ENCODE results near the gene AADACL4.
A peak's percentile ranks its signal among the peaks of the same experiment; 100 is the strongest.
"Not testable (repeated sequence)": the region's sequence is repeated elsewhere in the genome, so short reads cannot be mapped to it uniquely, and the experiment has no call there.

AADACL4 gene

DNA sequence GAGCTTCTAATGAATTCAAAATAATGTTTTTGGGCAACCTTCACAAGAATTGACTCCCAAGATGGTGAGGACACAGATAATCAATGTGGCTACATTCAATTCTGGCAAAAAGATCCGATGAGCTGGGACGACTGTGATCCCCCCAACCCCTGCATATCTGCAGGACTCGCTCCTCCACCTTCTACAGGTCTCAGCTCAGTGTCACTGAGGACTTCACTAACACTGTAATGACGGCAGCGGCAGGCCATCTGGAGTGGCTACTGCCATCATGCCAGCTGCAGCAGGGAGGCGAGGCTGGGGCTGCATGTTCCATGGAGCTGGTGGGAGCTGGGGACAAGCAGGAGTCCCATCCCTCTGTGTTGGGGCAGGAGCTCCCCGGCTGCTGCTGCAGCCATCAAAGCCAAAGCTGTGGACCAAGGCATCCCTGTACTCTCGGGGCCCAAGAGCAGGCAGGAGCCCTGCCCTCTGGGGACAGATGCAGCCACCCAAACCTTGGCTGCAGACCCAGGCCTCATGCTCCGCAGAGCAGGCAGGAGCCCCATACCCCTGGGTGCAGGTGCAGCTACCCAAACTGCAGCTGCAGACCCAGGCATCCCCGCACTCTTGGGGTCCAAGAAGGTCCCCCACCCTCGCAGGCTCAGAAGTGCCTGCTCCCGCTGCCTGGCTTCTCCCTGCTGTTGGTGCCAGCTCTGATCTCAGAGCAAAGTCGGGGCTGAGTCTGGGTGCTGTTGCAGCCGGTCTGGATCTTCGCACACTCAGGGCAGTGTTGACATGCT is 13.7 kb upstream of the AADACL4 start:
- DNase-seq: no peak

DNA sequence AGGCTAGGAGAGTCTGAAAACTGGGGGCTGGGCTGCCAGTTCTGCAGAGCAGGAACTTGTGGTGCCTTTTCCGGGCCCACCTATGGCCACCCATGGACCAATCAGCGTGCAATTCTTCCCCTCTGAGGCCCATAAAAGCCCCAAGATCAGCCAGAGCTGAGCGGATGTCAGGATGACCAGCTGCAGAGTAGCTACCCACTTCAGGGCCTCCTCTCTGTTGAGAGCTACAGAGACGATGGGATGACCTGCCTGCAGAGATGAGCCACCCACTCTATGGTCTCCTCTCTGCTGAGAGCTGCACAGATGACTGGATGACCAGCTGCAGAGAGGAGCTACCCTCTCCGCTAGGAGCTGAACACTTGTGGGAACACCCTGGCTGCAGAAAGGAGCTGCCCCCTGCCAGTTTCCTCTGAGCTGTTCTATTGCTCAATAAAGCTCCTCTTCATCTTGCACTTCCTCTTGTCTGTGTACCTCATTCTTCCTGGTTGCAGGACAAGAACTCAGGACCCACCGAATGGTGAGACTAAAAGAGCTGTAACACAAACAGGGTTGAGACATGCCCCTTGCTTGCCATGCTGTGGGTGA is 12.8 kb upstream of the AADACL4 start:
- DNase-seq: no peak

- DNase-seq: no peak
Observed at GRCh38 chr1:12631571-12631970, 12.3 kb upstream of the AADACL4 start.

- DNase-seq: no peak
Observed at GRCh38 chr1:12634156-12634555, 9.7 kb upstream of the AADACL4 start.

DNA sequence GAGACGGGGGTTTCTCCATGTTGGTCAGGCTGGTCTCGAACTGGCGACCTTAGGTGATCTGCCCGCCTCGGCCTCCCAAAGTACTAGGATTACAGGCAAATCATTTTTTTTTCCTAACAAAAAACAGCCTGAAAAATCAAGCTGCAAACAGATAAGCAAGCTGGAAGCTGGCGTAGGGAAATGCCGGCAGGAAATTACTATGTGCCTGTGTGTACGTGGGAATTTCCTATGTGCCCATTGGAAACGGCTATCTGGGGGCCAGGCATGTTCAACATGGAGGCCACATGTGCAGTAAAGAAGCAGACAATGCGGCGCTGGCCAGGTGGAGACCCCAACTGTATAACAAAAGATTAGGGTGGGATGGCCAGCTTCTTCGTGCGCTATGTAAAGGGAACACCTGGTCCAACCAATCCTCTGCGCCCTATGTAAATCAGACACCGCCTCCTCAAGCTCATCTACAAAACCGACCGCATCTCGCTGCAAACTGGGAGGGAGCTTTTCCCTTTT is 9.1 kb upstream of the AADACL4 start:
- no peak for DNase-seq

GRCh38 chr1:12636098-12636950 is 7.6 kb upstream of the AADACL4 start:
- DNase-seq: no peak

GRCh38 chr1:12637693-12638092 is 6.2 kb upstream of the AADACL4 start:
- no peak for DNase-seq

GRCh38 chr1:12640237-12640957 is 3.5 kb upstream of the AADACL4 start:
- peak; percentile 9 for DNase-seq

DNA sequence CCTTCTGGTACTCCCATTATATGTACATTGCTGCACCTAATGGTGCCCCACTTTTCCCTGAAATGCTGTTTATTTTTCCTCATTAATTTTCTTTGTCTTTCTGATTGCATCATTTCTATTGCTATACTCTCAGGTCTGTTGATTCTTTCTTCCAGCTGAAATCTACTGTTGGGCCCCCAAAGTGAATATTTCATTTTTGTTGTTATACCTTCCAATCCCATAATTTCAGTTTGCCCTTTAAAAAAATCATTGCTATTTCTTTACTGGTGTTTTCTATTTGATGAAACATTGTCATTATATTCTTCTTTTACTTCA is 3.0 kb upstream of the AADACL4 start:
- no peak for DNase-seq

GRCh38 chr1:12643079-12643478 is 806 bp upstream of the AADACL4 start:
- no peak for DNase-seq

DNA sequence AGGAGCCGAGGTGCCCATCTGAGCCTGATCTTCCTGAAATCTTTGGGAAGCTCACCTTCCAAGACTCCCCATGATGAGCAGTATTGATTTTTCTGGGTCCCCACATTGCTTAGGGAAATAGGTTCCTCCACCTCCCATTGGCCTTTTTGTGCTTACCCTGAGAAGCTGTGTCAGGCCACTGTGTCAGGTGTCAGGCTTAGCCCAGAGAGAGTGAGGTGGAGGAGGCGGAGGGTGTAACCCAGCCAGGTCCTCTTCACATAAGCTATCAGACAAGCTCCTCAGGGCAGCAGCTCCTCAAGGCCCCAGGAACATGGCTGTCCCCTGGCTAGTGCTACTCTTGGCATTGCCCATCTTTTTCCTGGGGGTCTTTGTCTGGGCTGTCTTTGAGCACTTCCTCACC is 352 bp downstream of the AADACL4 start:
- no peak for DNase-seq

GRCh38 chr1:12644829-12645228 is 944 bp downstream of the AADACL4 start:
- DNase-seq: no peak

- not testable (repeated sequence) for DNase-seq
Observed at GRCh38 chr1:12645401-12645800, 1.5 kb downstream of the AADACL4 start.

- DNase-seq: no peak
Observed at GRCh38 chr1:12648741-12649140, 4.9 kb downstream of the AADACL4 start.

DNA sequence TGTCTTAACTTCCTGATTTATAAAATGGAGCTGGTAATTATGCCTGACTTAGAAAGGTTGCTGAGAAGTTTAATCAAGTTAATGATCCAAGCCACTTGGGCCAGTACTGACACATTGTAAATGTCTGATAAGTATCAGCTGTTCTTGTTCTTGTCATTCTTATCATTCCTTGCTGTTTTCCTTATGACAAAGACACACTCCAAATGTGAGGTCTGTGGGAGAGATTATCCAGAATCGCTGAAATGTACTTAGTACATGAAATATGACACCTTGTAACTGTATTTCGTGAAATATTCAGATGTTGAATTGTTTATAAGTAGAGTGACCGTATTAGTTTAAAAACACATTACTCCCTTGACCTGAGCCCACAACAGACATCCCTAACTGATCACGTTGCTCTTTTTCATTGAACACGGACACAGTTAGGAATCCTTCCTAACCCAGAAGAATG is 6.1 kb downstream of the AADACL4 start:
- DNase-seq: no peak

- no peak for DNase-seq
Observed at GRCh38 chr1:12654004-12654567, 10.2 kb downstream of the AADACL4 start.

DNA sequence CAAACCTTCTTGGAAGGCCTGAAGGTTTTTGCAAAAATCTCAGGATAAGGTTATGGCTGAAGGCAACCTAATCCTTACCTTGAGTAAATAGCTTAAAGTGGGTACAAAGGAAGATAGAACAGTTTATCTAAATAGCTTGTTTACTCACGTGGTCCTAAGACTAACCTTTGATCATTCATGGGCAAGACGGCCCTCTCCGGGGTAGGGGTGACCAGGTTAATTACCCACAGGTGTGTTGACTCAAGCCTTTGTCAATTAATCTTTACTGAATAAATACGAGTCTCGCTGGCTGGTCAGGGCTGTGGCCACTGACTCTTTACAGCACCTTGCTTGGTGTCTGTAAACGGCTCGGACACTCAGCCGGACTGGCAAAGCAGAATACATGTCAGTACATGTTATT is 10.8 kb downstream of the AADACL4 start:
- no peak for DNase-seq

DNA sequence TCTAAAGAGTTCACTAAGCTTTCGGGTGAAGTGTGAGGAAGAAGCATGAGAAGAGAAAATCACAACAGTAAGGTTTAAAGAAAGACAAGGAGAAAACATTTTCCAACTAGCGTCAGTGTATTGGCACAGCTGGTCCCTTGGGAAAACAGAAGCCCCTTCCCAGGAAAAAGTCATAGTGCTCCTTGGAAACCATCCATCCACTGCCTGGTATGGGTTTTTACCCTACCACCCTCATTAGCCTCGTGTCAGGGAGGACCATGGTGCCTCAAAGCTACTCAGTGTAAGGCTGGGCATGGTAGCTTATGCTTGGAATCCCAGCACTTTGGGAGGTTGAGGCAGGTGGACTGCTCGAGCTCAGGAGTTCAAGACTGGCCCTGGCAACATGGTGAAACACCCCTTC is 12.7 kb downstream of the AADACL4 start:
- DNase-seq: no peak

GRCh38 chr1:12657060-12657884 is 13.4 kb downstream of the AADACL4 start:
- peak; percentile 20 for DNase-seq

DNA sequence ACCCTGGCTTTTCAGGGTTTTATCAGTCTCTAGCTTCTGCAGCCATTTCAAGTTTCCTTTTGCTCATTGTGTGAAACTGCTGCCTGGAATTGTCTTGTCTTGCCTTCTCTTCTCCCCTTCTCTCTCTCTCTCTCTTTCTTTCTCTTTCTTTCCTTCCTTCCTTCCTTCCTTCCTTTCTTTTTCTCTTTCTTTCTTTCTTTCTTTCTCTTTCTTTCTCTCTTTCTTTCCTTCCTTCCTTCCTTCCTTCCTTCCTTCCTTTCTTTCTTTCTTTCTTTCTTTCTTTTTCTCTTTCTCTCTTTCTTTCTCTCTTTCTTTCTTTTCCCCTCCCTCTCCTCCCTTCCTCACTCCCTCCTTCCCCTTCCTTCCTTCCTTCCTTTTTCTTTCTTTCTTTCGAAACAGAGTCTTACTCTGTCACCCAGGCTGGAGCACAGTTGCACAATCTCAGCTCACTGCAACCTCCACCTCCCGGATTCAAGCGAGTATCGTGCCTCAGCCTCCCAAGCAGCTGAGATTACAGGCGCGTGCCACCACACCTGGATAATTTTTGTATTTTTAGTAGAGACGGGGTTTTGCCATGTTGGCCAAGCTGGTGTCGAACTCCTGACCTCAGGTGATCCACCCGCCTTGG is 14.1 kb downstream of the AADACL4 start:
- DNase-seq: not testable (repeated sequence)

All from hematopoietic multipotent progenitor cell treated with erythropoietin and hydrocortisone succinate and interleukin-3 and kit ligand, for 8 days (in vitro differentiated cells).